Measurements from ENCODE around the gene KIF19. TPM values are rescaled to one million over a fixed set of nuclear protein-coding genes. Genes with fewer than 3 reads are reported as not detected.

Gene KIF19
- total and polyA plus RNA-seq, 10 of the 15 experiments (the other 5 are each of a cell fraction or from before 2014, with no cell fraction given), result 0.06 to 0.07 TPM; not detected in 8

DNA sequence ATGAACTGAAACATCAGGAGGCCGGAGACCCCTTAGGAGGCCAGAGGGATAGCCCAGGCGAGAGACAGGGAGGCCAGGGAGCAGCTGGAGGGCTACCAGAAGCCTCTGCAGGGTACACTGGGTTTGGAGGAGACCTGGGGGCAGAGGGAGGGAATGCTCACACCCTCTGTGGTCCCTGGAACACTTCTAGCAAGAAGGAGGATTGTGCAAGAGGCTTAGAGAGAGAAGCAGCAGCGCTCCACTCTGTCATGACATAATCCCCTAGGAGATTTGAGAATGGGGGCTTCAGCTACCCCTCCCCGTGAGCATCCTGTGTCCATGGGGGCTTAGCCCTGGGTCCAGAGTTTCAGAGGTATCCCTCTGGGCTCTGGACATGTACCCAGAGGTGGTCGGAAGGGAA is 57.1 kb downstream of the KIF19 start:
- no peak for FAIRE-seq
- no peak for ATAC-seq
- POLR2A ChIA-PET, result no interaction called here
- 13% methylated on average over 5 of the region's 5 CpGs for whole genome bisulfite sequencing (ENCODE audit: insufficient coverage, insufficient replicate concordance, low lambda C conversion rate, missing lambda C conversion rate)
- Histone ChIP-seq H3K27me3 (replicated peaks in 1 of 2; ENCODE audit: control insufficient read depth in 2 of 2, insufficient read depth in 2 of 2, low read length in 1 of 2) (no peaks in the 10 kb centered on the region), H3K27ac (ENCODE audit: control insufficient read depth, insufficient read depth) (no peak overlapping the region), H3K4me1 (ENCODE audit: control insufficient read depth, insufficient read depth, low read length) (no peaks in the 10 kb centered on the region), H3K36me3 (ENCODE audit: control insufficient read depth in 2 of 2, insufficient read depth in 2 of 2, low read length in 1 of 2) (no peaks in the 10 kb centered on the region), H3K9ac (ENCODE audit: control insufficient read depth, insufficient read depth, low read length) (no peak overlapping the region), H3K79me2 (ENCODE audit: control insufficient read depth, insufficient read depth, low read length) (no peaks in the 10 kb centered on the region), H4K20me1 (ENCODE audit: control insufficient read depth, insufficient read depth) (no peaks in the 10 kb centered on the region), H3K9me3 (replicated peaks; ENCODE audit: control insufficient read depth, insufficient read depth, low read length) (no peaks in the 10 kb centered on the region), H3K4me3 (no peak overlapping the region), H2AFZ (ENCODE audit: control insufficient read depth, low read depth, low read length) (no peak overlapping the region), H3K4me2 (ENCODE audit: control insufficient read depth, insufficient read depth) (no peak overlapping the region)
- RAD21 ChIA-PET (ENCODE audit: unreplicated experiment), result no interaction called here
- DNase-seq (ENCODE audit: low read depth, low spot score), result no peak
- TF ChIP-seq IKZF1 (conservative IDR thresholded peaks at IDR 0.05), result no peak
- TF ChIP-seq SMAD5 (IDR thresholded peaks at IDR 0.05; ENCODE audit: low read depth), result no peak
- TF ChIP-seq ETV6 (conservative IDR thresholded peaks at IDR 0.05 in 1 of 2, IDR thresholded peaks at IDR 0.05 in 1 of 2; ENCODE audit: borderline replicate concordance in 1 of 2, low read depth in 1 of 2), result no peak
- TF ChIP-seq TARDBP (IDR thresholded peaks at IDR 0.05; ENCODE audit: borderline replicate concordance), result no peak
- TF ChIP-seq ZZZ3 (IDR thresholded peaks at IDR 0.05; ENCODE audit: control insufficient read depth, insufficient read length, low read depth), result no peak
- no peak for TF ChIP-seq SMAD1 (IDR thresholded peaks at IDR 0.05; ENCODE audit: low read depth, partially characterized antibody)
- TF ChIP-seq RUNX3 (IDR thresholded peaks at IDR 0.05; ENCODE audit: low read length), result no peak
- no peak for TF ChIP-seq TAF1 (IDR thresholded peaks at IDR 0.05; ENCODE audit: borderline replicate concordance, low read depth, low read length)
- TF ChIP-seq NFYB (IDR thresholded peaks at IDR 0.05; ENCODE audit: insufficient read depth, low read depth, low read length), result no peak
- in situ Hi-C loops (cut with MboI), result no loop called here
- SMC1A ChIA-PET (ENCODE audit: uncharacterized antibody, unreplicated experiment), result interaction anchor here (1.0 kb wide), 1 partner anchor 53 kb away, joined by 4 read pairs; no protein-coding TSS in a partner anchor
- no TSS peak for BruUV-seq (replicated peaks)
- intact Hi-C loops (cut with micrococcal nuclease; ENCODE audit: unreplicated experiment), result no loop called here
- CTCF ChIA-PET, result interaction anchor here (0.9 to 11.5 kb wide), 2 partner anchors 73 to 150 kb away, joined by 3 to 314 read pairs; no protein-coding TSS in a partner anchor
